H9 (cell line): ENCODE measurements around the gene TBX1. TPM values are rescaled to one million over a fixed set of nuclear protein-coding genes. Genes with fewer than 3 reads are reported as not detected.

Experiments
- DNase-seq: peaks from one replicate; pipeline ENCODE4 v3.0.0-alpha.2; 2017
- H2AFZ ChIP-seq: one replicate; pipeline ENCODE4 v1.6.1; 2013; ENCODE audit warnings: mild to moderate bottlenecking, low read length, control low read depth, moderate library complexity
- H2AK5ac ChIP-seq: 2 replicates; pipeline ENCODE4 v1.6.1; 2013; ENCODE audit warnings: low read length, control low read depth, mixed read lengths; ENCODE audit not compliant: insufficient read length
- H2BK120ac ChIP-seq: one replicate; pipeline ENCODE4 v1.6.1; 2013; ENCODE audit warnings: low read depth, mild to moderate bottlenecking, low read length, control low read depth, inconsistent platforms; ENCODE audit not compliant: poor library complexity, severe bottlenecking
- H2BK12ac ChIP-seq: 2 replicates; pipeline ENCODE4 v1.6.1; 2013; ENCODE audit warnings: low read length, control low read depth, mixed read lengths, low read depth; ENCODE audit not compliant: insufficient read length
- H2BK15ac ChIP-seq: 2 replicates; pipeline ENCODE4 v1.6.1; 2013; ENCODE audit warnings: low read depth, low read length, control low read depth
- H2BK20ac ChIP-seq: one replicate; pipeline ENCODE4 v1.6.1; 2013; ENCODE audit warnings: low read depth, mild to moderate bottlenecking, low read length, control low read depth, inconsistent platforms; ENCODE audit not compliant: poor library complexity, severe bottlenecking
- H2BK5ac ChIP-seq: 2 replicates; pipeline ENCODE4 v1.6.1; 2013; ENCODE audit warnings: low read length, control low read depth, mixed read lengths; ENCODE audit not compliant: insufficient read length
- H3K14ac ChIP-seq: 2 replicates; pipeline ENCODE4 v1.6.1; 2013; ENCODE audit warnings: low read length, control low read depth; ENCODE audit not compliant: insufficient read depth
- H3K18ac ChIP-seq: 2 replicates; pipeline ENCODE4 v1.6.1; 2013; ENCODE audit warnings: low read depth, mild to moderate bottlenecking, mixed read lengths, low read length, control low read depth; ENCODE audit not compliant: insufficient read length
- H3K23ac ChIP-seq: 2 replicates; pipeline ENCODE4 v1.6.1; 2013; ENCODE audit warnings: low read length, control low read depth, mixed read lengths, low read depth; ENCODE audit not compliant: insufficient read length
- H3K23me2 ChIP-seq: 2 replicates; pipeline ENCODE4 v1.6.1; 2013; ENCODE audit warnings: low read depth, mild to moderate bottlenecking, mixed read lengths, low read length, control low read depth; ENCODE audit not compliant: insufficient read length, poor library complexity, severe bottlenecking
- H3K27ac ChIP-seq: 2 replicates; pipeline ENCODE4 v1.5.1; 2013; ENCODE audit warnings: low read length, control low read depth, mixed read lengths, low read depth; ENCODE audit not compliant: insufficient read length
- H3K27me3 ChIP-seq: 2 replicates; pipeline ENCODE4 v1.6.1; 2013; ENCODE audit warnings: low read length, control low read depth, inconsistent platforms; ENCODE audit not compliant: insufficient read depth
- H3K4ac ChIP-seq: 2 replicates; pipeline ENCODE4 v1.6.1; 2013; ENCODE audit warnings: low read depth, mild to moderate bottlenecking, control low read depth, inconsistent platforms, low read length, moderate library complexity
- H3K4me1 ChIP-seq: 2 replicates; pipeline ENCODE4 v1.6.1; 2013; ENCODE audit warnings: low read length, control low read depth, inconsistent platforms; ENCODE audit not compliant: insufficient read depth
- H3K4me2 ChIP-seq: 2 replicates; pipeline ENCODE4 v1.6.1; 2013; ENCODE audit warnings: low read length, control low read depth, mixed read lengths; ENCODE audit not compliant: insufficient read length, insufficient read depth
- H3K56ac ChIP-seq: 2 replicates; pipeline ENCODE4 v1.6.1; 2013; ENCODE audit warnings: low read depth, mild to moderate bottlenecking, mixed read lengths, low read length, control low read depth; ENCODE audit not compliant: insufficient read length
- H3K79me1 ChIP-seq: 2 replicates; pipeline ENCODE4 v1.6.1; 2013; ENCODE audit warnings: low read depth, mild to moderate bottlenecking, moderate library complexity, low read length, control low read depth, inconsistent platforms; ENCODE audit not compliant: insufficient read depth, poor library complexity, severe bottlenecking
- H3K79me2 ChIP-seq: 2 replicates; pipeline ENCODE4 v1.6.1; 2013; ENCODE audit warnings: low read length, control low read depth, inconsistent platforms; ENCODE audit not compliant: insufficient read depth
- H3K9ac ChIP-seq: 2 replicates; pipeline ENCODE4 v1.6.1; 2013; ENCODE audit warnings: low read length, control low read depth, mixed read lengths; ENCODE audit not compliant: insufficient read length; ENCODE audit errors: extremely low read depth
- H3K9me3 ChIP-seq: one replicate; pipeline ENCODE4 v1.6.1; 2013; ENCODE audit warnings: low read depth, low read length, inconsistent platforms; ENCODE audit not compliant: control insufficient read depth
- H3T11ph ChIP-seq: one replicate; pipeline ENCODE4 v1.6.1; 2013; ENCODE audit warnings: mild to moderate bottlenecking, low read length, control low read depth, inconsistent platforms
- H4K20me1 ChIP-seq: one replicate; pipeline ENCODE4 v1.6.1; 2013; ENCODE audit not compliant: control insufficient read depth, insufficient read length, insufficient read depth
- H4K5ac ChIP-seq: 2 replicates; pipeline ENCODE4 v1.6.1; 2013; ENCODE audit warnings: low read depth, mild to moderate bottlenecking, mixed read lengths, low read length, control low read depth; ENCODE audit not compliant: insufficient read length
- H4K8ac ChIP-seq: replicated peaks from 2 replicates; pipeline ENCODE4 v1.6.1; 2013; ENCODE audit warnings: low read length, control low read depth, mixed read lengths, low read depth; ENCODE audit not compliant: insufficient read length
- H4K91ac ChIP-seq: 2 replicates; pipeline ENCODE4 v1.6.1; 2013; ENCODE audit warnings: low read depth, mild to moderate bottlenecking, moderate library complexity, mixed read lengths, low read length, control low read depth; ENCODE audit not compliant: insufficient read length
- H3K27ac Mint-ChIP-seq, 3 experiments: 2 replicates in 2 of 3; 3 replicates in 1 of 3; pipeline ENCODE4 v1.8.0; 2020 to 2021; ENCODE audit warnings: mixed read lengths in 3 of 3, mild to moderate bottlenecking in 1 of 3, moderate library complexity in 1 of 3
- H3K27me3 Mint-ChIP-seq: 2 replicates; pipeline ENCODE4 v1.8.0; 2021; ENCODE audit warnings: low read depth, mild to moderate bottlenecking, moderate library complexity, mixed read lengths
- H3K36me3 Mint-ChIP-seq, 3 experiments: 2 replicates in 2 of 3; 3 replicates in 1 of 3; pipeline ENCODE4 v1.8.0; 2020 to 2021; ENCODE audit warnings: low read depth in 3 of 3, mixed read lengths in 3 of 3; ENCODE audit not compliant: insufficient read depth in 1 of 3
- H3K4me1 Mint-ChIP-seq, 2 experiments: 2 replicates each; pipeline ENCODE4 v1.8.0; 2020; ENCODE audit warnings: mixed read lengths in 2 of 2
- H3K4me3 Mint-ChIP-seq, 2 experiments: 2 replicates in 1 of 2; 3 replicates in 1 of 2; pipeline ENCODE4 v1.8.0; 2020 to 2021; ENCODE audit warnings: mild to moderate bottlenecking in 2 of 2, mixed read lengths in 2 of 2, moderate library complexity in 1 of 2
- H3K9me3 Mint-ChIP-seq, 2 experiments: 2 replicates in 1 of 2; 3 replicates in 1 of 2; pipeline ENCODE4 v1.8.0; 2020; ENCODE audit warnings: mild to moderate bottlenecking in 2 of 2, mixed read lengths in 2 of 2, moderate library complexity in 1 of 2
- CTCF ChIP-seq: fragments of 200-600 bp; sonication (generic); conservative IDR thresholded peaks from 3 replicates; pipeline ENCODE4 v1.8.0; 2021; ENCODE audit warnings: antibody characterized with exemption, mild to moderate bottlenecking
- WGBS: extraction: QIAGEN DNeasy Blood & Tissue Kit; methylation state at CpG from one replicate; pipeline ENCODE4 v1.1.7; 2013; ENCODE audit warnings: missing lambda C conversion rate, low lambda C conversion rate, mixed read lengths; ENCODE audit not compliant: insufficient read length; ENCODE audit errors: extremely low coverage; 5-methylcytosine and 5-hydroxymethylcytosine counted together
- total RNA-seq: library from RNA; stranded (reverse); gene quantifications from 2 replicates; pipeline ENCODE4 v1.2.1, GENCODE V29; 2021

Gene TBX1
- total RNA-seq, 1 experiment from 2014 or later = 2.2 TPM

- Histone ChIP-seq H4K8ac (no peak overlapping the region), H2AFZ (no peak overlapping the region), H3K18ac (no peak overlapping the region), H3K9ac (no peak overlapping the region), H3K23me2 (no peaks in the 10 kb centered on the region), H3K79me2 (no peaks in the 10 kb centered on the region), H3K4me1 (no peaks in the 10 kb centered on the region), H2BK15ac (no peak overlapping the region), H3K56ac (no peak overlapping the region), H4K5ac (no peak overlapping the region), H4K91ac (no peak overlapping the region), H2AK5ac (no peak overlapping the region), H3K79me1 (no peaks in the 10 kb centered on the region), H3K9me3 (no peaks in the 10 kb centered on the region), H3K27me3 (peaks cover 37% of the 10 kb centered on the region), H3K4ac (no peak overlapping the region), H3T11ph (no peak overlapping the region), H3K27ac (no peak overlapping the region), H2BK12ac (no peak overlapping the region), H2BK120ac (no peak overlapping the region), H3K14ac (peak overlapping the region; percentile 5; the same call in 1 of the 2 replicates), H3K4me2 (no peak overlapping the region), H3K23ac (no peak overlapping the region), H2BK5ac (no peak overlapping the region), H4K20me1 (peaks cover 3% of the 10 kb centered on the region), H2BK20ac (no peak overlapping the region)
- Mint-ChIP-seq H3K36me3 (no peaks in the 10 kb centered on the region), H3K4me3 (no peak overlapping the region), H3K27me3 (peaks cover 63% of the 10 kb centered on the region), H3K27ac (no peak overlapping the region), H3K9me3 (no peaks in the 10 kb centered on the region; a peak in 1 of 5 replicates), H3K4me1 (peaks cover 9 to 24% of the 10 kb centered on the region in 2 experiments)
- TF ChIP-seq CTCF = no peak
- no peak for DNase-seq
- WGBS = no CpG with 5 or more reads among the region's 14 CpGs
Observed at GRCh38 chr22:19751497-19752245, 8.9 kb upstream of the TBX1 start.
